Ishikawa (cell line): Measurements from ENCODE around the gene TTC34.

Source experiments
- CEBPB ChIP-seq: IDR thresholded peaks from 2 replicates; pipeline ENCODE4 v1.6.1; 2012
- CREB1 ChIP-seq: IDR thresholded peaks from 2 replicates; pipeline ENCODE4 v1.6.1; 2012; ENCODE audit warnings: low read depth
- EGR1 ChIP-seq: IDR thresholded peaks from 2 replicates; pipeline ENCODE4 v1.6.1; 2012
- EP300 ChIP-seq: IDR thresholded peaks from 2 replicates; pipeline ENCODE4 v1.6.1; 2012; ENCODE audit warnings: borderline replicate concordance
- FOXM1 ChIP-seq: IDR thresholded peaks from 2 replicates; pipeline ENCODE4 v1.6.1; 2012; ENCODE audit warnings: low read depth, borderline replicate concordance
- NFIC ChIP-seq: IDR thresholded peaks from 2 replicates; pipeline ENCODE4 v1.6.1; 2012
- RAD21 ChIP-seq: IDR thresholded peaks from 2 replicates; pipeline ENCODE4 v1.6.1; 2012; ENCODE audit warnings: low read depth
- TAF1 ChIP-seq: IDR thresholded peaks from 2 replicates; pipeline ENCODE4 v1.6.1; 2012; ENCODE audit warnings: low read depth, mild to moderate bottlenecking
- TCF12 ChIP-seq: IDR thresholded peaks from 2 replicates; pipeline ENCODE4 v1.6.1; 2012; ENCODE audit warnings: low read depth
- TEAD4 ChIP-seq: IDR thresholded peaks from 2 replicates; pipeline ENCODE4 v1.6.1; 2012
- YY1 ChIP-seq: IDR thresholded peaks from 2 replicates; pipeline ENCODE4 v1.6.1; 2012; ENCODE audit warnings: low read depth
- ZBTB7A ChIP-seq: IDR thresholded peaks from 2 replicates; pipeline ENCODE4 v1.6.1; 2012; ENCODE audit warnings: low read depth
- TF ChIP-seq, protein P1 (sequence below): IDR thresholded peaks from 2 replicates; pipeline ENCODE4 v1.6.1; 2012
- TF ChIP-seq, protein P2 (sequence below): IDR thresholded peaks from 2 replicates; pipeline ENCODE4 v1.6.1; 2012
- TF ChIP-seq, protein P3 (sequence below): IDR thresholded peaks from 2 replicates; pipeline ENCODE4 v1.6.1; 2012; ENCODE audit warnings: low read depth, mild to moderate bottlenecking

Gene TTC34

DNA sequence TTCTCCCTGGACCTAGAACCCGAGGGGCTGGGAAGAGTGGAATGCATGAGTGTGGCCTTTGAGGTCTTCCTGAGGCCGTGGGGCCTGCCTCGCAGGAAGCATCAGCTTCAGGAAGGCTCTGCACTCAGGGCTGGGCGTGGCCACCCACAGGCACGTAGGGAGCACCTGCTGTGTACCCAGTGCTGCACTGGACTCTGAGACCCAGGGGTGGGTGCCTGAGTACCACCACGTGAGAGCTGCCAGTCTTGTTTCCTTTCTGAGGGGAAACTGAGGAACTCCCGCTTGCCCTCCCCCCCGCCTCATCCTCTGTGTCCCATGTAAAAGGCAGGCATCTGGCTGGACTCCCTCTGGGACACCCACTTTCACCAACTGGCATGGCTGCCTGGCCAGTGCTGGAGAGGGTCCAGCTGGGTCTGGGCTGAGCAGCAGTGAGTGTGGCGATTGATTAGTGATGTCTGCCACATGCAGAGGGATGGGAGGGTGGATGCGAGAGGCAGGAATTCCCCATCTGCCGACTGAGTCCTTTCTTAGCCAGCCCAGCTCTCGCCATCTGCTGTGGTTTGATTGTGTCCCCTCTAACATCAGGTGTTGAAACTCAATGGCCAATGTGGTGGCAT, 30.2 kb upstream of the TTC34 start:
- TF ChIP-seq NFIC, result no peak
- no peak for TF ChIP-seq EP300
- no peak for TF ChIP-seq EGR1
- no peak for TF ChIP-seq TAF1
- TF ChIP-seq CEBPB, result no peak
- no peak for TF ChIP-seq CREB1
- TF ChIP-seq, protein P1, sequence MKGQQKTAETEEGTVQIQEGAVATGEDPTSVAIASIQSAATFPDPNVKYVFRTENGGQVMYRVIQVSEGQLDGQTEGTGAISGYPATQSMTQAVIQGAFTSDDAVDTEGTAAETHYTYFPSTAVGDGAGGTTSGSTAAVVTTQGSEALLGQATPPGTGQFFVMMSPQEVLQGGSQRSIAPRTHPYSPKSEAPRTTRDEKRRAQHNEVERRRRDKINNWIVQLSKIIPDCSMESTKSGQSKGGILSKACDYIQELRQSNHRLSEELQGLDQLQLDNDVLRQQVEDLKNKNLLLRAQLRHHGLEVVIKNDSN, result no peak
- TF ChIP-seq ZBTB7A, result no peak
- TF ChIP-seq TCF12, result no peak
- TF ChIP-seq RAD21, result no peak
- no peak for TF ChIP-seq TEAD4
- TF ChIP-seq, protein P2, sequence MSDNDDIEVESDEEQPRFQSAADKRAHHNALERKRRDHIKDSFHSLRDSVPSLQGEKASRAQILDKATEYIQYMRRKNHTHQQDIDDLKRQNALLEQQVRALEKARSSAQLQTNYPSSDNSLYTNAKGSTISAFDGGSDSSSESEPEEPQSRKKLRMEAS, result no peak
- TF ChIP-seq, protein P3, sequence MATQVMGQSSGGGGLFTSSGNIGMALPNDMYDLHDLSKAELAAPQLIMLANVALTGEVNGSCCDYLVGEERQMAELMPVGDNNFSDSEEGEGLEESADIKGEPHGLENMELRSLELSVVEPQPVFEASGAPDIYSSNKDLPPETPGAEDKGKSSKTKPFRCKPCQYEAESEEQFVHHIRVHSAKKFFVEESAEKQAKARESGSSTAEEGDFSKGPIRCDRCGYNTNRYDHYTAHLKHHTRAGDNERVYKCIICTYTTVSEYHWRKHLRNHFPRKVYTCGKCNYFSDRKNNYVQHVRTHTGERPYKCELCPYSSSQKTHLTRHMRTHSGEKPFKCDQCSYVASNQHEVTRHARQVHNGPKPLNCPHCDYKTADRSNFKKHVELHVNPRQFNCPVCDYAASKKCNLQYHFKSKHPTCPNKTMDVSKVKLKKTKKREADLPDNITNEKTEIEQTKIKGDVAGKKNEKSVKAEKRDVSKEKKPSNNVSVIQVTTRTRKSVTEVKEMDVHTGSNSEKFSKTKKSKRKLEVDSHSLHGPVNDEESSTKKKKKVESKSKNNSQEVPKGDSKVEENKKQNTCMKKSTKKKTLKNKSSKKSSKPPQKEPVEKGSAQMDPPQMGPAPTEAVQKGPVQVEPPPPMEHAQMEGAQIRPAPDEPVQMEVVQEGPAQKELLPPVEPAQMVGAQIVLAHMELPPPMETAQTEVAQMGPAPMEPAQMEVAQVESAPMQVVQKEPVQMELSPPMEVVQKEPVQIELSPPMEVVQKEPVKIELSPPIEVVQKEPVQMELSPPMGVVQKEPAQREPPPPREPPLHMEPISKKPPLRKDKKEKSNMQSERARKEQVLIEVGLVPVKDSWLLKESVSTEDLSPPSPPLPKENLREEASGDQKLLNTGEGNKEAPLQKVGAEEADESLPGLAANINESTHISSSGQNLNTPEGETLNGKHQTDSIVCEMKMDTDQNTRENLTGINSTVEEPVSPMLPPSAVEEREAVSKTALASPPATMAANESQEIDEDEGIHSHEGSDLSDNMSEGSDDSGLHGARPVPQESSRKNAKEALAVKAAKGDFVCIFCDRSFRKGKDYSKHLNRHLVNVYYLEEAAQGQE, result no peak
- TF ChIP-seq FOXM1, result no peak
- TF ChIP-seq YY1, result no peak

DNA sequence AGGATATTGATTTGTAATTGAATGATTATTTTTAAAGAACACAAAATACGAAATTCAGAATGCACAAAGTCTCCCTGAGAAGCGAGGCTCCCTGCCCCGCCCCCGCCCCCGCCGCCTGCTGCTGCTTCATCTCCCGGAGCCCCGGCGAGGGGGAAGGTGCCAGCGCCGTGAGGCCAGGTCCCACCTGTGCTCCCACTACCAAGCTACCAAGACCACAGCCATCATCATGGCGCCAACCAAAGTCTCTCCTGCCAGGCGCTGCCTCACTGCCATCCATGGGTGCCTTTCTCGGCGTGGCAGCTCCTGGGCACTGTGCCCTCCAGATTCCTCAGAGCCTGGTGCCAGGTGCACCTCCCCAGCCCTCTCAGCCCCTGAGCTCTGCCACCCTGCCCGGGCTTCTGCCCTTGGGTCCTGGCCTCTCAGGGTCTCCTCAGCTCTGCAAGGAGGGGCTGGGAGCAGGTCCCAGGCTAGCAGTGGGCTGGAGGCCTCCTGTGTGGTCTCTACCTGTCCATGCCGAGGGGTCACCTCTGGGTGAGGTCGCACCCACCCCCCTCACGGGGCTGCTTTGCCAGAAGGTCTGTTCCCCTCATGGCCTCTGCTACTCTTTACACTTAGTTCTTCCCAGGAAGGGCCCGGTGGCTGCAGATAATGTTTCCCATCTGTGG, 29.4 kb upstream of the TTC34 start:
- TF ChIP-seq, protein P2, result no peak
- TF ChIP-seq, protein P1, result no peak
- TF ChIP-seq YY1, result no peak
- TF ChIP-seq CREB1, result no peak
- TF ChIP-seq, protein P3, result no peak
- TF ChIP-seq TAF1, result no peak
- TF ChIP-seq CEBPB, result no peak
- no peak for TF ChIP-seq RAD21
- no peak for TF ChIP-seq TCF12
- no peak for TF ChIP-seq EGR1
- TF ChIP-seq TEAD4, result no peak
- no peak for TF ChIP-seq EP300
- TF ChIP-seq ZBTB7A, result no peak
- no peak for TF ChIP-seq FOXM1
- TF ChIP-seq NFIC, result no peak

DNA sequence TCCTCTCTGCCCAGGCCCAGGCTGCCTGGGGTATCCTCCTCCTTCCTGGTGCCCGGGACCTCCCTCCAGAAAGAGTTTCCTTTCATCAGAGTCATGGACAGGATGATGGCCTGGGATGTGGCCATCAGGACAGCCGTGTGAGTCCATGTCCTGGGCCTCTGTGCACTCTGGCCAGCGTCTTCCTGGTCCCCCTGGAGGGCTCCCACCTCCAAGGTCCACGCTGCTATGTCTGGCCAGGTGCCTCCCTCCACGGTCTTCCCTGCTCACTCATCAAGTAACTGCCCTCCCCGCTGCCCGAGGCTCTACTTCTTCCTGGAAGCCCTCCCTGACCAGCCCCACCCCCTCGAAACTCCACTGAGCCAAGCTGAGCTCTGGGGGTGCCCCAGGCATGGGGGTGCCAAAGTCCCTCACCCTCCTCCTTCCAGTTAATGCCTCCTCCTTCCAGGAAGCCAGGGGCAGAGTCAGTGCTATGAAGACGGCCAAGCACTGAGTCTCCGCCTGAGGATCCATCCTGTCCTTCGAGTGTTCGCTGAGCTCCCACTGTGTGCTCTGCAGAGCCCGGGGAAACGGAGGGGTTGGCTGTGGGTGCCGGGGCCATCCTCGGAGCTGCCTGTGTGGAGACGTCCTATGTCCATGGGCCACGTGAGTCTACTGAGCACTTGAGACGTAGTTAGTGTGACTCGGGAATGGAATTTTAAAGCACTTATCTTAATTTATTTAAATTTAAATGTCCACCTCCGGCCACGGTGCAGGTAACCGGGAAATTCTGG, 28.5 kb upstream of the TTC34 start:
- TF ChIP-seq, protein P1, result no peak
- TF ChIP-seq, protein P2, result no peak
- no peak for TF ChIP-seq NFIC
- TF ChIP-seq, protein P3, result no peak
- TF ChIP-seq ZBTB7A, result no peak
- no peak for TF ChIP-seq TCF12
- no peak for TF ChIP-seq CREB1
- TF ChIP-seq EGR1, result no peak
- TF ChIP-seq EP300, result no peak
- no peak for TF ChIP-seq TEAD4
- no peak for TF ChIP-seq RAD21
- TF ChIP-seq FOXM1, result no peak
- TF ChIP-seq YY1, result no peak
- no peak for TF ChIP-seq CEBPB
- TF ChIP-seq TAF1, result no peak
